GM12878 (cell line): ENCODE results near the gene TXNDC15. TPM values are rescaled to one million over a fixed set of nuclear protein-coding genes. Genes with fewer than 3 reads are reported as not detected.

Experiments
- DPF2 ChIP-seq: fragments of 450-650 bp; IDR thresholded peaks from 2 replicates; pipeline ENCODE4 v1.6.1; 2017; ENCODE audit warnings: mild to moderate bottlenecking
- IKZF1 ChIP-seq: fragments of 450-650 bp; conservative IDR thresholded peaks from 2 replicates; pipeline ENCODE4 v1.6.1; 2017; ENCODE audit warnings: antibody characterized with exemption, mild to moderate bottlenecking
- IRF4 ChIP-seq: IDR thresholded peaks from 2 replicates; pipeline ENCODE4 v1.6.1; 2011; ENCODE audit warnings: low read depth, low read length
- KLF5 ChIP-seq: fragments of 450-650 bp; IDR thresholded peaks from 2 replicates; pipeline ENCODE4 v1.6.1; 2014; ENCODE audit warnings: mild to moderate bottlenecking; ENCODE audit not compliant: partially characterized antibody
- MXI1 ChIP-seq: fragments of 150-350 bp; IDR thresholded peaks from 2 replicates; pipeline ENCODE4 v1.6.1; 2011; ENCODE audit warnings: low read depth, mild to moderate bottlenecking, inconsistent platforms, low read length, improper control_type of control experiment
- NBN ChIP-seq: fragments of 450-650 bp; IDR thresholded peaks from 2 replicates; pipeline ENCODE4 v1.6.1; 2016
- PML ChIP-seq: IDR thresholded peaks from 2 replicates; pipeline ENCODE4 v1.6.1; 2012; ENCODE audit warnings: low read length, inconsistent platforms
- POLR2AphosphoS2 ChIP-seq: IDR thresholded peaks from 2 replicates; pipeline ENCODE4 v1.6.1; 2011; ENCODE audit warnings: low read depth, mild to moderate bottlenecking, low read length, improper control_type of control experiment, moderate library complexity
- POU2F2 ChIP-seq: IDR thresholded peaks from 3 replicates; pipeline ENCODE4 v1.6.1; 2011; ENCODE audit warnings: low read depth, mild to moderate bottlenecking, low read length, borderline replicate concordance
- RCOR1 ChIP-seq: conservative IDR thresholded peaks from 2 replicates; pipeline ENCODE4 v1.6.1; 2012; ENCODE audit warnings: low read depth, low read length, improper control_type of control experiment
- RUNX3 ChIP-seq: IDR thresholded peaks from 2 replicates; pipeline ENCODE4 v1.6.1; 2012; ENCODE audit warnings: low read length, inconsistent platforms
- SMAD1 ChIP-seq: fragments of 450-650 bp; IDR thresholded peaks from 2 replicates; pipeline ENCODE4 v1.6.1; 2018; ENCODE audit warnings: mild to moderate bottlenecking, low read depth; ENCODE audit not compliant: partially characterized antibody
- SMARCA5 ChIP-seq: fragments of 450-650 bp; IDR thresholded peaks from 2 replicates; pipeline ENCODE4 v1.6.1; 2017; ENCODE audit warnings: mild to moderate bottlenecking
- SMC3 ChIP-seq: IDR thresholded peaks from 2 replicates; pipeline ENCODE4 v1.6.1; 2011; ENCODE audit warnings: low read length, improper control_type of control experiment, borderline replicate concordance
- SREBF2 ChIP-seq: IDR thresholded peaks from 2 replicates; pipeline ENCODE4 v1.6.1; 2012; ENCODE audit warnings: mild to moderate bottlenecking, low read length
- TCF7 ChIP-seq: IDR thresholded peaks from 2 replicates; pipeline ENCODE4 v1.6.1; 2014; ENCODE audit warnings: antibody characterized with exemption, borderline replicate concordance
- YY1 ChIP-seq: IDR thresholded peaks from 2 replicates; pipeline ENCODE4 v1.6.1; 2011; ENCODE audit warnings: low read depth, mild to moderate bottlenecking, low read length
- ZNF24 ChIP-seq: fragments of 450-650 bp; IDR thresholded peaks from 2 replicates; pipeline ENCODE4 v1.6.1; 2017; ENCODE audit warnings: antibody characterized with exemption, mild to moderate bottlenecking
- polyA plus RNA-seq, 11 experiments: library from polyadenylated mRNA; depleted of rRNA in 4 of 11; unstranded in 6 of 11; stranded (reverse) in 5 of 11; fragments of >200 nt; fragmentation: Nextera tagmentation in 4 of 11; fragmentation: Illumina TruSeq in 1 of 11; extraction: Ambion mirVana in 4 of 11; extraction: Trizol in 1 of 11; gene quantifications; 1 replicate in 1 of 11; 2 replicates in 10 of 11; pipeline versions ENCODE4 v1.2.1 to v1.2.3, GENCODE V29; 2011 to 2016; ENCODE audit warnings: inconsistent platforms in 2 of 11, missing spikeins in 2 of 11, low read depth in 1 of 11
- total RNA-seq, 4 experiments: library from RNA; depleted of rRNA in 3 of 4; stranded (reverse); fragments of >200 nt in 3 of 4; fragmentation: Illumina TruSeq in 1 of 4; extraction: Trizol in 1 of 4; gene quantifications; 2 replicates each; pipeline versions ENCODE4 v1.2.1 to v1.2.3, GENCODE V29; 2013 to 2021
- TF ChIP-seq, protein P1 (sequence below): fragments of 450-650 bp; IDR thresholded peaks from 2 replicates; pipeline ENCODE4 v1.6.1; 2016; ENCODE audit warnings: mild to moderate bottlenecking
- TF ChIP-seq, protein P2 (sequence below): IDR thresholded peaks from 2 replicates; pipeline ENCODE4 v1.6.1; 2012; ENCODE audit warnings: low read depth, low read length, improper control_type of control experiment
- TF ChIP-seq, protein P3 (sequence below): fragments of 450-650 bp; IDR thresholded peaks from 2 replicates; pipeline ENCODE4 v1.6.1; 2017; ENCODE audit warnings: mild to moderate bottlenecking, moderate library complexity

The TXNDC15 gene
- total and polyA plus RNA-seq, 10 of the 15 experiments (the other 5 are each of a cell fraction or from before 2014, with no cell fraction given): 8.1 to 60.6 (median 38.1) TPM

DNA sequence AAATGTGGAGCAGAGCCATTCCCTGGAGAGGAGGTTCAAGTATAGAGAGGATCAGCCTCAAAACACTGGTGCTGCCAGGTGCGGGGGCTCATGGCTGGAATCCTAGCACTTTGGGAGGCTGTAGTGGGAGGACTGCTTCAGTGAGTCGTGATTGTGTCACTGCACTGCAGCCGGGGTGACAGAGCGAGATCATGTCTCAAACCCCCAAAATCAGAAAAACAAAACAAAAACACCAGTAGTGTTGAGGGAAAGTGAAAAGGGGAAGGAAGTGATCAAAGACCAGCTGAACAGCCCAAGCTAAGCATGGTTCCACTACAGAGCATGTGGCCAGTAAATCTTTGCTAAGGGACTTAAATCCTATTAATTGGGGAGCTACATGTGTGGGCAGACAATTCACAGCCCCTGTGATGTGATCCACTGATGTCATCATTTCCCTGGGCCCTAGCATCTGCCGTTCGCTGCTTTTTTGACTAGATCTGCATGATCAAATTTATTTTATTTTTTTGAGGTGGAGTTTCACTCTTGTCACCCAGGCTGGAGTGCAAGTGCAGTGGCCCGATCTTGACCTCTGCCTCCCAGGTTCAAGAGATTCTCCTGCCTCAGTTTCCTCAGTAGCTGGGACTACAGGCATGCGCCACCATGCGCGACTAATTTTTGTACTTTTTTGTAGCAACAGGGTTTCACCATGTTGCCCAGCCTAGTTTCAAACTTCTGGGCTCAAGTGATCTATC is 28.1 kb downstream of the TXNDC15 start (continued):
- TF ChIP-seq, protein P1, sequence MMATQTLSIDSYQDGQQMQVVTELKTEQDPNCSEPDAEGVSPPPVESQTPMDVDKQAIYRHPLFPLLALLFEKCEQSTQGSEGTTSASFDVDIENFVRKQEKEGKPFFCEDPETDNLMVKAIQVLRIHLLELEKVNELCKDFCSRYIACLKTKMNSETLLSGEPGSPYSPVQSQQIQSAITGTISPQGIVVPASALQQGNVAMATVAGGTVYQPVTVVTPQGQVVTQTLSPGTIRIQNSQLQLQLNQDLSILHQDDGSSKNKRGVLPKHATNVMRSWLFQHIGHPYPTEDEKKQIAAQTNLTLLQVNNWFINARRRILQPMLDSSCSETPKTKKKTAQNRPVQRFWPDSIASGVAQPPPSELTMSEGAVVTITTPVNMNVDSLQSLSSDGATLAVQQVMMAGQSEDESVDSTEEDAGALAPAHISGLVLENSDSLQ: no peak
- TF ChIP-seq, protein P2, sequence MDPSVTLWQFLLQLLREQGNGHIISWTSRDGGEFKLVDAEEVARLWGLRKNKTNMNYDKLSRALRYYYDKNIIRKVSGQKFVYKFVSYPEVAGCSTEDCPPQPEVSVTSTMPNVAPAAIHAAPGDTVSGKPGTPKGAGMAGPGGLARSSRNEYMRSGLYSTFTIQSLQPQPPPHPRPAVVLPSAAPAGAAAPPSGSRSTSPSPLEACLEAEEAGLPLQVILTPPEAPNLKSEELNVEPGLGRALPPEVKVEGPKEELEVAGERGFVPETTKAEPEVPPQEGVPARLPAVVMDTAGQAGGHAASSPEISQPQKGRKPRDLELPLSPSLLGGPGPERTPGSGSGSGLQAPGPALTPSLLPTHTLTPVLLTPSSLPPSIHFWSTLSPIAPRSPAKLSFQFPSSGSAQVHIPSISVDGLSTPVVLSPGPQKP: no peak
- TF ChIP-seq IKZF1: peak; percentile 40; the same call in 1 of the 2 replicates
- no peak for TF ChIP-seq SMARCA5
- peak; percentile 70; the same call in 1 of the 2 replicates for TF ChIP-seq NBN
- peak; percentile 73 for TF ChIP-seq RUNX3
- TF ChIP-seq, protein P3, sequence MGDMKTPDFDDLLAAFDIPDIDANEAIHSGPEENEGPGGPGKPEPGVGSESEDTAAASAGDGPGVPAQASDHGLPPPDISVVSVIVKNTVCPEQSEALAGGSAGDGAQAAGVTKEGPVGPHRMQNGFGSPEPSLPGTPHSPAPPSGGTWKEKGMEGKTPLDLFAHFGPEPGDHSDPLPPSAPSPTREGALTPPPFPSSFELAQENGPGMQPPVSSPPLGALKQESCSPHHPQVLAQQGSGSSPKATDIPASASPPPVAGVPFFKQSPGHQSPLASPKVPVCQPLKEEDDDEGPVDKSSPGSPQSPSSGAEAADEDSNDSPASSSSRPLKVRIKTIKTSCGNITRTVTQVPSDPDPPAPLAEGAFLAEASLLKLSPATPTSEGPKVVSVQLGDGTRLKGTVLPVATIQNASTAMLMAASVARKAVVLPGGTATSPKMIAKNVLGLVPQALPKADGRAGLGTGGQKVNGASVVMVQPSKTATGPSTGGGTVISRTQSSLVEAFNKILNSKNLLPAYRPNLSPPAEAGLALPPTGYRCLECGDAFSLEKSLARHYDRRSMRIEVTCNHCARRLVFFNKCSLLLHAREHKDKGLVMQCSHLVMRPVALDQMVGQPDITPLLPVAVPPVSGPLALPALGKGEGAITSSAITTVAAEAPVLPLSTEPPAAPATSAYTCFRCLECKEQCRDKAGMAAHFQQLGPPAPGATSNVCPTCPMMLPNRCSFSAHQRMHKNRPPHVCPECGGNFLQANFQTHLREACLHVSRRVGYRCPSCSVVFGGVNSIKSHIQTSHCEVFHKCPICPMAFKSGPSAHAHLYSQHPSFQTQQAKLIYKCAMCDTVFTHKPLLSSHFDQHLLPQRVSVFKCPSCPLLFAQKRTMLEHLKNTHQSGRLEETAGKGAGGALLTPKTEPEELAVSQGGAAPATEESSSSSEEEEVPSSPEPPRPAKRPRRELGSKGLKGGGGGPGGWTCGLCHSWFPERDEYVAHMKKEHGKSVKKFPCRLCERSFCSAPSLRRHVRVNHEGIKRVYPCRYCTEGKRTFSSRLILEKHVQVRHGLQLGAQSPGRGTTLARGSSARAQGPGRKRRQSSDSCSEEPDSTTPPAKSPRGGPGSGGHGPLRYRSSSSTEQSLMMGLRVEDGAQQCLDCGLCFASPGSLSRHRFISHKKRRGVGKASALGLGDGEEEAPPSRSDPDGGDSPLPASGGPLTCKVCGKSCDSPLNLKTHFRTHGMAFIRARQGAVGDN: peak; percentile 82
- TF ChIP-seq DPF2: no peak
- no peak for TF ChIP-seq POLR2AphosphoS2
- TF ChIP-seq SREBF2: no peak
- no peak for TF ChIP-seq KLF5
- TF ChIP-seq PML: no peak
- no peak for TF ChIP-seq SMAD1
- peak; percentile 40; the same call in 1 of the 2 replicates for TF ChIP-seq TCF7
- TF ChIP-seq MXI1: peak; percentile 86
- no peak for TF ChIP-seq IRF4
- TF ChIP-seq YY1: peak; percentile 50; the same call in 1 of the 2 replicates
- no peak for TF ChIP-seq ZNF24
- TF ChIP-seq RCOR1: no peak
- no peak for TF ChIP-seq SMC3
- TF ChIP-seq POU2F2: no peak
